DMS 273 (cell line): ENCODE results near the gene MICA.
"Not testable (repeated sequence)": the region's sequence is repeated elsewhere in the genome, so short reads cannot be mapped to it uniquely, and the experiment has no call there.

Experiments used
- DNase-seq: peaks from one replicate; lab custom pipeline; 2025; ENCODE audit not compliant: unreplicated experiment; lab: John Stamatoyannopoulos, UW

MICA gene

DNA sequence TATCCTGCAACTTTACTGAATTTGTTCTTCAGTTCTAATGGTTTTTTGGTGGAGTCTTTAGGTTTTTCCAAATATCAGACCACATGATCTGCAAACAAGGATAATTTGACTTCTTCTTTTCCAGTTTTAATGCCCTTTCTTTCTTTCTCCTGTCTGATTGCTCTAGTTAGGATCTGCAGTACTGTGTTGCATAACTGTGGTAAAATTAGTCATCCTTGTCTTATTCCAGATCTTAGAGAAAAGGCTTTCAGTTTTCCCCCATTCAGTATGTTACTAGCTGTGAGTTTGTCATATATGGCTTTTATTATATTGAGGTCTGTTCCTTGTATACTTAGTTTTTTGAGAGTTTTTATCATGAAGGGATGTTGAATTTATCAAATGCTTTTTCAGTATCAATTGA lies 4.3 kb downstream of the MICA start:
- no peak for DNase-seq

DNA sequence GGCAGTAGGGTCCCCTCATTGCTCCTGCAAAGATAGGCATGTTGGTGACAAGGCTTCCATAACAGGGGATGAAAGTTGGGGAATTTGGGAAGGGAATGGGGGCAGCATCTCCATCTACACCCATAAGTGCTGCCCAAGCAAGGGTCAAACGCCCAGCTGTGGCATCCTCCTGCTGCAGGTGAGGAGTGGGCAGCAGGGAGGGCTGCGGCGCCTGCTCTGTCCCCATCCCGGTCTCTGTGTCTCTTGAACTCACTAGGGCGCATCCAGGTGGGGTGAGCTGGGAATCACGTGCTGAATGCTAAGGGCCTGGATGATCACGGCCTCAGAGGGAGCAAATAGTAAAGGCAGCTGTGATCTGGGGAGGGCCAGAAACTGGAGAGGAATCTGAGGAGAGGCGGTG lies 9.1 kb downstream of the MICA start:
- DNase-seq, result no peak

DNA sequence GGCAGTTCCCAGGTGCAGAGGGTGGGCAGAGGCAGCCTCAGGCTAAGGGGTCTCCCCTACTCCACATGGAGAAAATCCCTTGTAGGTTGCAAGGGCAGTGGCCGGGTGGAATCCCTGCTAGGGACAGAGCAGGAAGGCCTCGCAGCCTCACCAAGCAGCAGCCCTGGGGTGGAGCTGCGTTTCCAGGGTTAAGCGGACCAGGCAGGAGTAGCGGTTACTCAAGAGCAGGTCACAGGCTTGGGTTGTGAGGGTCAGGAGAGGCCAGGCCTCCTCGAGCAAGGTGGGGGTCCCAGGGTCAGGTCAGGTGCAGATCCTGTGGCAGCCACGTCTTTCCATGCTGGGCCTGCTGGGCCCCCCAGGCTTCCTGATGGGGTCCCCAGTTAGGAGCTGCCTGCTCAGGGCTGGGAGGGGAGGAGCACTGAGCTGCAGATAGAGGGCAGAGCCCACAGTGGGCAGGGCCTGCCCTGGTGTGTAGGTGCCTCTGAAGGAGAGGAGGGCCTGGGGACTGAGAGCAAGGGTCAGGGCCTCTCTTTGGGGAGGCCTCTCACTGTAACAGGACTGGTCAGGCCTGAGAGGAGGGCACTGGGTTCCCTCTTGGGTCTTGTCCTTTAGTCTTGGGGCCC lies 10.9 kb downstream of the MICA start:
- DNase-seq, result not testable (repeated sequence)

DNA sequence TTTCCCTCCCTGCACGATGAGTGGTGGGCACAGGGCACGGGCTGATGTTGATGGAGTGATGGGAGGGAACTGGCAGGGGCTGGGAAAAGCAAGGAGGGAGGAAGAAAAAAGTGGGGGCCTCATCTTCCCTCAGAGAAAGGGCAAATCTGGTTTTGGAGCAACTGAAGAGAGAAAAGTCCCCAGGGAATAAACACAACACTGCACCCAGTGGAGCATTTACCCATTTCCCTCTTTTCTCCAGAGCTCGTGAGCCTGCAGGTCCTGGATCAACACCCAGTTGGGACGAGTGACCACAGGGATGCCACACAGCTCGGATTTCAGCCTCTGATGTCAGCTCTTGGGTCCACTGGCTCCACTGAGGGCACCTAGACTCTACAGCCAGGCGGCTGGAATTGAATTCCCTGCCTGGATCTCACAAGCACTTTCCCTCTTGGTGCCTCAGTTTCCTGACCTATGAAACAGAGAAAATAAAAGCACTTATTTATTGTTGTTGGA lies 11.4 kb downstream of the MICA start:
- DNase-seq, result no peak

DNA sequence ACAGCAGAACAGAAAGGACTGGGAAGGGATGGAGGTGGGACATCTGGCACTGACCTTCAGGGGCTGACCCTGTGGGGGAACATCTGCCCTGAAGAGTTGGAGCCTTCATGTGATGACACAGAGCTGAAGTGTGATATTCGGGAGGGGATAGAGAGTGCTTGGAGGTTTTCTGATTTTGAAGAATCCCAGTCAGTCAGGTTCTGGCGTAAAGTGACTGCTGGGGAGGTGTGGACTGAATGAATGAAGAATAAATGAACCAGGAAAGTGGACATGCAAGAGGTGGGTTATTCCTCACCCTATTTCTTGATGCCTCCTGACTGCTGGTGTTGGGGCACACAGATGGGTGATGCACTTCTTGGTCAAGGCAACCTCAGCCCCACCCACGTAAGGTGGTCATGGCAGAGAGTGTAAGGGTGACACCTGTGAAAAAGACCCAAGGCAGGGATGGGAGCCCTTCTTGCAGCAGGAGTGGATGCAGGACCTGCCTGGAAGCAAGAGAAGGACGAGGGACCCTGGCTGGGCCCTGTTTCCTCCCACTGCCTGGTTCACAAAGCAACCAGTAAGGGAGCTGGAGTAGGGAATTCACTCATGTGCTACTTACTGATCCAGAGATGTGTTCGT lies 13.1 kb downstream of the MICA start:
- no peak for DNase-seq

DNA sequence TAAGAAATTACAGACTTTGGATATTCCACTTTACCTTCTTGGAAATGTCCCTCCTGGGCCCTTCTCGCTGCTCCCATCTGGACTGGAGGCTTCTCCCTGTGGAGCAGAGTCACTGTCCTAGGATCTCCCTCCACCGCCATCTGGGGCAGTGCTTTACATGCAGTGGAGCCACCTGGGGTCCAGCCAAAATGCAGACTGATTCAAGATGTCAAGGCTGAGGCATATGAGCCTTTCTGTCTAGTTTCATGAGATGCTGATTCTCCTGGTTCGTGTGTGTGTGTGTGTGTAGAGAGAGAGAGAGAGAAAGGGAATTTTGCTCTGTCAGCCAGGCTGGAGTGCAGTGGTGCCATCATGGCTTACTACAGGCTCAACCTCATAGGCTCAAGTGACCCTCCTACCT lies 14.9 kb downstream of the MICA start:
- peak; percentile 19 for DNase-seq

DNA sequence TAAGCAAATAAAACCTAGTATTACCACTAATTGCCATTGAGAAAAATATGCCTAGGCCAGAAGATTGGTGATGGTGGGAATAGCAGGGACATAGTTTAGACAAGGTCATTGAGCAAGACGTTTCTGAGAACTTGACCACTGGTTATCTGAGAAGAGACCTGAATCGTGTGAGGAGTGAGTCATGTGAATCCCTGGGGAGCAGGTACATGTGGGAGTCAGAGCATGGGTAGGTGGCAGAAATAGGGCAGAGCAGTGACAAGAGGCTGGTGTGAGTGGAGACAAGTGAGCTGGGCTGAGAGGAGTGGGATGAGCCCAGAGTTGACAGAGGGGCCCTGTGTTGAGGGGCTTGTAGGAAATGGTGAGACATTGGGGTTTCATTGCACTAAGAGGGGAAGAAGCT lies 16.4 kb downstream of the MICA start:
- no peak for DNase-seq

DNA sequence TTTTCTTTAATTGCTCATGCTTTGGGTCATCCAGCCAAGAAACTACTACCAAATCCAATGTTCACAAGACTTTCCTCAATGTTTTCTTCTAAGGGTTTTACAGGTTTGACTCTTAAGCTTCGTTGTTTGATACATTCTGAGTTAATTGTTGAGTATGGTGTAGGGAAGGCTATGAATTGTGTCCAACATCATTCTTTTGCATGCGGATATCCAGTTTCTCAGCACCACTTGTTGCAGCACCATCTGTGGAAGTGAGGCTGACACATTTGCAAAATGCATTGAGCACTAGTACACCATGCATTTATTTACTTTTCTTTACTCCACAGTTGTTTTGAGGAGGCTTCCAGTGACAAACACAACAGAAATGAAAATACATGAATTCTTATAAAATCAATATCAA lies 17.2 kb downstream of the MICA start:
- DNase-seq, result no peak

DNA sequence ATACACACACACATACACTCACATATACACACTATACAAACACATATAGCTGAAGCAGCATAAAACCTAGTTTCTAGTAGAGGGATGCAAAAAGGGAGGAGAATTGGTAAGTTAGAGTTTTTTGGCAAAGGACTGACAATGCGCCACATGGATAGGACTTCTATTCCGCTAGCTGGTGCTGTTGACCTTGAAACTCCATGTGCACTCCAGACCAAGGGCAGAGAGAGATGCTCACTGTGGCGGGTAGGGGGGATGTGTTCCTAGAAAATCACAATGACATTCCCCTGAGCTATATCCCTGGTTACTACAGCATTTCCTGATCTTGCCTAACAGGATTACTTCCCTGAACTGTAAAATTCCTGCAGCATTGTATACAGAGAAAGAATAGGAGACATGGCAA lies 19.2 kb downstream of the MICA start:
- no peak for DNase-seq

DNA sequence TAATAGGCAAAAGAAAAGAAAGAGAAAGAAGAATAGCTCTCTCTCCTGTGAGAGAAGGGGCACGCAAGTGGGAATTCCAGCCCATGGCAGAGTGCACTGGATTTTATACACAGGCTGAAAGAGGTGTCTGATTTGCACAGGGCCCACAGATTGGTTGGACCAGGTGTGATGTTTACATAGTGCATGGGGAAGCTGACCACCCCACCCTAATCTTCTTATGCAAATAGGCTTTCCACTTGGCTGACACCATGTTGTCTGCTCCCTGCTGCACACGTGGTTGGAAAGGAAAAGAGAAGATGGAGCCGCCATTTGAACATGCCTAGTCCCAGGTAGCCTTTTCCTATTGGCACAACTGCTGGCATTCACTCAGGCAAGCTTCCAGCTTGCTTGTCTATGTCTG lies 20.2 kb downstream of the MICA start:
- DNase-seq, result no peak

DNA sequence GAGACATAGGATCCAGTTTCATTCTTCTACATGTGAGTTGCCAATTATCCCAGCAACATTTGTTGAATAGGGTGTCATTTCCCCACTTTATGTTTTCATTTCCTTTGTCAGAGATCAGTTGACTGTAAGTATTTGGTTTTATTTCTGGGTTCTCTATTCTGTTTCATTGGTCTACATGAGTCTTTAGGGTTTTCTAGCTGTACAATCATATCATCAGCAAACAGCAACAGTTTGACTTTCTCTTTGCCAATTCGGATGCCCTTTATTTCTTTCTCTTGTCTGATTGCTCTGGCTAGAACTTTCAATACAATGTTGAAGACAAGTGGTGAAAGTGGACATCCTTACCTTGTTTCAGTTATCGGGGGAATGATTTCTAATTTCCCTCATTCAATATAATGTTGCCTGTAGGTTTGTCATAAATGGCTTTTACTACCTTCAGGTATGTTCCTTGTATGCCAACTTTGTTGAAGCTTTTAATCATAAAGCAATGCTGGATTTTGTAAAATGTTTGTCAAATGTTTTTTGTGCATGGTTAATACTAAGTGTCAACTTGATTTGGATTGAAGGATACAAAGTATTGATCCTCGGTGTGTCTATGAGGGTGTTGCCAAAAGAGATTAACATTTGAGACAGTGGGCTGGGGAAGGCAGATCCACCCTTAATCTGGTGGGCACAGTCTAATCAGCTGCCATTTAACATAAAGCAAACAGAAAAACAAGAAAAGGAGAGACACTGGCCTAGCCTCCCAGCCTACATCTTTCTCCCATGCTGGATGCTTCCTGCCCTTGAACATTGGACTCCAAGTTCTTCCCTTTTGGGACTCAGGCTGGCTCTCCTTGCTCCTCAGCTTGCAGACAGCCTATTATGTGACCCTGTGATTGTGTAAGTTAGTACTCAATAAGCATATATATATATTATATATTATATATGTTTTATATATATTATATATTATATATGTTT lies 23.3 kb downstream of the MICA start:
- DNase-seq, result no peak

DNA sequence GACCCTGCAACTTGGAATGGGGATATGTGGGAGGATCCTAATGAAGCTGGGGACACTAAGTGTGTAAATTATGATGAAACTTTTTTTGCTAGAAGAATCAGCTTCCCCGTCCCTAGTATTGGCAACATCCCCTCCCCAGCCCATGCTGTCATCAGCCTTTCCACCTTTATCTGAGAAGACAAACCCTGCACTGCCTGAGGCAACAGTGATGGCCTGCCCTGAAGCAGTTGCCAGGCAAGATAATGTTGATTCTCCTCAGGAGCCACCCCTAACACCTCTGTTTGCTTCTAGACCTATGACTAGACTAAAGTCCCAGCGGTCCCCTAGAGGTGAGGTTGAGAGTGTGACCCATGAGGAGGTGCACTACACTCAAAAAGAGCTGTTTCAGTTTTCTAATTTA lies 27.1 kb downstream of the MICA start:
- no peak for DNase-seq

DNA sequence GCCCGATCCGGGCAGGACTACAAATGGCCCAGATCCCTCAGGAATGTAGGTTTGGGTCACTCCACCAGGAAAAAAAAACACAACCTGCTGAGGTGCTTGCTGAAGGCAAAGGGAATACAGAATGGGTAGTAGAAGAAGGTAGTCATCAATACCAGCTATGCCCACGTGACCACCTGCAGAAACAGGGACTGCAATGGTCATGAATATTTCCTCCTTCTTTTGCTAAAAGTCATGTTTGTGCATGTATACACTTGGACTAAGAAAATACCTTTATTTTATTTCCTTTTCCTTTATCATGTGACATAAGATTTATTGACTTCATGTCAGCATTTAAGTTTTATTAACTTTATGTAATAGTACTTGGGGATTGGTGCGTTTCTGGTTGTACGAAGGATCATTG lies 31.7 kb downstream of the MICA start:
- DNase-seq, result not testable (repeated sequence)

DNA sequence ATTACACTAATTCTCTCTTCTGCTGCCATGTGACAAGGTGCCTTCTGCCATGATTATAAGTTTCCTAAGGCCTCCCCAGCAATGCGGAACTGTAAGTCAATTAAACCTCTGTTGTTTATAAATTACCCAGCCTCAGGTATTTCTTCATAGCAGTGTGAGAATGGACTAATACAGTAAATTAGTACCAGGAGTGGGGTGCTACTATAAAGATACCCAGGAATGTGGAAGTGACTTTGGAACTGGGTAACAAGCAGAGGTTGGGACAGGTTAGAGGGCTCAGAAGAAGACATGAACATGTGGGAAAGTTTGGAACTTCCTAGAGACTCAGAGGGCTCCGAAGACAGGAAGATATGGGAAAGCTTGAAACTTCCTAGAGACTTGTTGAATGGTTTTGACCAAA lies 34.8 kb downstream of the MICA start:
- no peak for DNase-seq

DNA sequence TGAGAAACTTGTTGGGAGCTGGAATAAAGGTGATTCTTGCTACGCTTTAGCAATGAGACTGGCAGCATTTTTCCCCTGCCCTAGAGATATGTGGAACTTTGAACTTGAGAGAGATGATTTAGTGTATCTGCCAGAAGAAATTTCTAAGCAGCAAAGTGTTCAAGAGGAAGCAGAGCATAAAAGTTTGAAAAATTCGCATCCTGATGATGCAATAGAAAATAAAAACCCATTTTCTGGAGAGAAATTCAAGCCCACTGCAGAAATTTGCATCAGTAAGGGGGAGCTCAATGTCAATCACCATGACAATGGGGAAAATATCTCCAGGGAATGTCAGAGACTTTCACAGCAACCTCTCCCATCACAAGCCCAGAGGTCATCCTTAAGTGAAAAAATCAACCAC lies 35.3 kb downstream of the MICA start:
- DNase-seq, result no peak

DNA sequence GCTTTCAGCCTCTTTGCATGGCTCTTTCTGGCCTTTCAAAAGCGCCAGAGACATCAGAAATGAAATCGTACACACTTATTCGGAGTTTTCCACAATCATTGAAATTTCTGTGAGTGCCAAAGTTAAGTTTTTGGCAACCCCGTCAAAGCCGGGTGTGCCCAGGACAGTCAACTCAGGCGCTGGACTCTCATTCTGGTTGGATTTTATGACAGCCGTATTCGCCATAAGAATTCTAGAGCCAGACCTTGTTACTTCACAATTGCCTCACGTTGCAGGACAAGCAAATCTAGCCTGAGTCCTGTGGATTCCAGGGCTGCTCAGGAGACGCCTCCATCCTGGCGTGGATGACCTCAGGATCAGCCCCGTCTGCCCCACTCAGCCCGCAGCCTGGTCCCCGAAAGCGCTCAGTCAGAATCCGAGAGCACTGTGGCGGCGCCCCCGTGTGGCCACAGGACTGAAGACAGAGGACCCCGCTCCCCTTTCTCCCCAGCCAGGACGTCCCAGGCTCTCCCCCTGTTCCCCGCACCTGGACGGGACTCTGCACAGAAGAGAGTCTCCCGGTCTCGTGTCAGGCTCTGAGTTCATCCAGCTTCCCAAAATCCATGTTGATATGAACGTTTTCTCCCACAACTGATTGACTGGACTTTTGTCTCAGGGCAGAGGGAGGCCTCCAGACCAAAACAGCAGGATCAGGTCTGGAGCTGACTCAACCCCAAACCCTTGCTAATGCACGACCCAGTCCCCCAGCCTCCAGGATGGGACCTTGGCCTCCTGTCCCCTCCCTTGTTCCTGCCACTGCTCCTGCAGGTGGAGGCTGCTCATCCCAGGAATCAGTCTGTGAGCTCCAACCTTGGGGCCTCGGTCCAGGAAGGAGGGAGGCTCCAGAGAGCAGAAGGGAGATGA lies 38.2 kb downstream of the MICA start:
- DNase-seq, result peak; percentile 86

DNA sequence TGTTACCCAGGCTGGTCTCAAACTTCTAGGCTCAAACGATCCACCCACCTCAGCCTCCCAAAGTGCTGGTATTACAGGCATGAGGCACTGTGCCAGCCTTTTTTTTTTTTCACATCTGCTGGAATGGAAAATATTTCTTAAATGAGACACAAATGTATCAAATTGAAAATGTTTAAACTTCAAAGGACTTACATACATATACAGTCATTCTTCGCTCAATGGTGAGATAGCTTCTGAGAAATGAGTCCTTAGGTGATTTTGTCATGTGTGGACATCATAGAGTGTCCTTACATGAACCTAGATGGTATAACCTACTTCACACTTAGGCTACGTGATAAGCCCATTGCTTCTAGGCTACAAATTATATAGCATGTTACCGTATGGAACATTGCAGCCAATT lies 43.1 kb downstream of the MICA start:
- DNase-seq, result no peak

DNA sequence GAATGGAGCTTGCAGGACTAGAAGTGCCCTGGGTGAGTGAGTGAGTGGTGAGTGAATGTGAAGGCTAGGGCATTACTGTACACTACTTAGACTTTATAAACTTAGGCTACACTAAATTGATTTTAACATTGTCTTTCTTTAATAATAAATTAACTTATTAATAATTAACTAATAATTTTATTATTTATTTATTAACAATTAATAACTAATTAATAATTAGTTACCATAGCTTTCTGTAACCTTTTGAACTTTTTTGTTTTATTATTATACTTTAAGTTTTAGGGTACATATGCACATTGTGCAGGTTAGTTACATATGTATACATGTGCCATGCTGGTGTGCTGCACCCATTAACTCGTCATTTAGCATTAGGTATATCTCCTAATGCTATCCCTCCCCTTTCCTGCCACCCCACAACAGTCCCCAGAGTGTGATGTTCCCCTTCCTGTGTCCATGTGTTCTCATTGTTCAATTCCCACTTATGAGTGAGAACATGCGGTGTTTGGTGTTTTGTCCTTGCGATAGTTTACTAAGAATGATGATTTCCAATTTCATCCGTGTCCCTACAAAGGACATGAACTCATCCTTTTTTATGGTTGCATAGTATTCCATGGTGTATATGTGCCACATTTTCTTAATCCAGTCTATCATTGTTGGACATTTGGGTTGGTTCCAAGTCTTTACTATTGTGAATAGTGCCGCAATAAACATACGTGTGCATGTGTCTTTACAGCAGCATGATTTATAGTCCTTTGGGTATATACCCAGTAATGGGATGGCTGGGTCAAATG lies 43.8 kb downstream of the MICA start:
- not testable (repeated sequence) for DNase-seq

DNA sequence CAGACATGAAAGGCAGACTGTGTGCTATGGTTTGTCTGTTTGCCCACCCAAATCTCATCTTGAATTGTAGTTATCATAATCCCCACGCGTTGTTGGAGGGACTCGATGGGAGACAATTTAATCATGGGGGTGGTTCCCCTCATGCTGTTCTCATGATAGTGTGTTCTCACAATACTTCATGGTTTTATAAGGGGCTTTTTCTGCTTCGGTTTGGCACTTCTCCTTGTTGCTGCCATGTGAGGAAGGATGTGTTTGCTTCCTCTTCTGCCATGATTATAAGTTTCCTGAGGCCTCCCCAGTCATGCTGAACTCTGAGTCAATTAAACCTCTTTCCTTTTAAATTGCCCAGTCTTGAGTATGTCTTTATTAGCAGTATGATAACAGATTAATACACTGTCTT lies 47.4 kb downstream of the MICA start:
- DNase-seq, result no peak

DNA sequence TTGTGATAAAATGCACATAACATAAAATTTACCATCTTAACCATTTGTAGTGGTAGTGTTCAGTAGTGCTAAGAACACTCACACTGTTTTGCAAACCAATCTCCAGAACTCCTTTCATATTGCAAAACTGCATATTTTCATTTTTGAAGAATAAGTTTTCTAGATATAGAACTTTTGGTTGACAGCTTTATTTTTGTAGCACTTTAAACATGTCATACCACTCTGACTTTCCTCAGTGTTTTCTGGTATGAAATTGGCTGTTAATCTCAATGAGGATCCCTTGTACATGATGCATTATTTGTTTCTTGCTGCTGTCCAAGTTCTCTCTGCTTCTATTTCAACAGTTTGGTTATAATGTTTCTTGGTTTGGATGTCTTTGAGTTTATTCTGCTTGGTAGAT lies 49.5 kb downstream of the MICA start:
- no peak for DNase-seq
